HG02610 (cell line): Measurements from ENCODE around the gene DHRS4L2.

ENCODE experiments used
- ATAC-seq: cut with Tn5 transposase; IDR thresholded peaks from one replicate; pipeline ENCODE4 v1.9.1; 2021; ENCODE audit warnings: mild to moderate bottlenecking, moderate library complexity; ENCODE audit not compliant: unreplicated experiment

DHRS4L2 gene

GRCh38 chr14:24051789-24052655, 63.3 kb downstream of the DHRS4L2 start, which contains the start of gene CARMIL3:
Gene CARMIL3 (plus strand): TSS chr14:24052009. CDS start chr14:24052154, 145 bp downstream.
- ATAC-seq = peak; percentile 80

- no peak for ATAC-seq
Measured at GRCh38 chr14:24052656-24053547, 64.2 kb downstream of the DHRS4L2 start.

- ATAC-seq = no peak
Measured at GRCh38 chr14:24053548-24054323, 65.0 kb downstream of the DHRS4L2 start.

GRCh38 chr14:24054324-24054641, 65.6 kb downstream of the DHRS4L2 start:
- no peak for ATAC-seq

- no peak for ATAC-seq
Measured at GRCh38 chr14:24054646-24055045, 65.9 kb downstream of the DHRS4L2 start.
